Kasumi-1 (cell line): ENCODE results near the gene ANTXRL.
"Not testable (repeated sequence)": the region's sequence is repeated elsewhere in the genome, so short reads cannot be mapped to it uniquely, and the experiment has no call there.

ENCODE experiments used
- DNase-seq, 2 experiments: peaks; one replicate each; lab custom pipeline; 2025; lab: John Stamatoyannopoulos, UW

The ANTXRL gene

DNA sequence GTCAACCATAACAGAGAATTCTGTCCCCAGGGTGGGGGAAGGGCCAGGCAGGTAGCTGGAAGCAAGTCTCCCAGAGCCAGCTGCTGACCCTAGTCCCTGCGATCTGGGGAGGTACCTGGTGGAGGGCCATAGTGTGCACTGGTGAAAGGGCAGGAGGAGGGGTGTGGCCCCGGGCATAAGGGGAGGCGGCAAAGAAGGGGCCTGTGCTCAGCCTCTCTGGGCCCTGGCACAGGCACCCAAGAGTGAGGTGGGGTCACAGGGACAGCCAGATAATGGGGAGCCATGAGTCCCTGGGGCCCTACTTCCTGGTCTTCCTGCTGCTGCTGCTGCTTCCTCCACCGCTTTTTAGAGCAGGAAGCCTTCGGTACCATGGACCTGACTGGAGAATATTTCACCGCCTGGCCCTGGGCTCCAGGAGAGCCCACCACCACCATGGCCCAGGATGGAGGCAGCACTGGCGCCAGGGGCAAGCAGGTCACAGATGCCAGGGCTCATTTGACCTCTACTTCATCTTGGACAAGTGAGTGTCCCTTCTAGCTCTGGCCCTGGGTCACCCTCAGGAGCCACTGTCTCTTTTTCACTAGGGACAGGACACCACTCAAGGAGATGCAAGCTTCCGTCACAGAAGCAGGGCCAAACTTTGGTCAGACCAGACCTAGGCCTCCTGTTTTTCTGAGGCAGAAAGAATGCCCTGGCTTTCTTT is at the start of gene ANTXRL:
TSS of gene ANTXRL (plus strand) at position 7 of the 703 bp plus-strand sequence. CDS start at position 273, 266 bp downstream.
- no peak for DNase-seq

DNA sequence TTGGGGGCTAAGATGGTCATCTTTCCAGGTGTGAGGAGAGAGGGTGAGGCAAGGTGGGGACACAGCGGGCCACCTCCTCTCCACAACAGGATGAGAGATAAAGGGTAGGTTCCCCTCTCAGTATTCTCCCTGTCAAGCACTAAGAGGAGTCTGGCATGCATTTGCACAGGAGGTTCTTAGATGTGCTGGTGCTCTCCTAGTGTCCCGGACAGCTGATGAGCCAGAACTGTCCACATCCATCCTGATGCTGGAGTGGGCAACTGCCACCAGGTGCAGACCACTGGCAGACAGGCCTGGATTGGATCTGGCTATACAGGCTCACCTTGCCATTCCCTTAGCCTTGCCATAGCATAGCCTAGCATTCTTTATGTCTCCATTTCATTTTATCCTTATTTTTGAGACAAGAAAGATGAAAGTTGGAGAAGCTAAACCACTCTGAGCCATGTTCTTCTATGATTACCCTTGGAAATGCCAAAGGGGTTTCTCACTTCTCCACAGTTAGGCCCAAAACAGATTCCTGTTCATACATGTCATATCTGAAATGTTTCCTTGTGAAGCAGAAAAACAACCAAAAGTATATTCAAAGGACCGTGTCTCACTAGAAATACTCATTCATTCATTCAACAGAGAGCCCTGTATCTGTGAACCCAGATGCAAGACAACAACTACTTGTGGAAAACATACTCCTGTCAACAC is 48.8 kb upstream of the ANTXRL start:
- DNase-seq, result no peak

- no peak for DNase-seq
Observed at GRCh38 chr10:46239247-46239646, 47.5 kb upstream of the ANTXRL start.

- DNase-seq, result no peak
Observed at GRCh38 chr10:46239993-46240683, 46.7 kb upstream of the ANTXRL start.

- DNase-seq, result no peak
Observed at GRCh38 chr10:46240684-46241565, 45.9 kb upstream of the ANTXRL start.

DNA sequence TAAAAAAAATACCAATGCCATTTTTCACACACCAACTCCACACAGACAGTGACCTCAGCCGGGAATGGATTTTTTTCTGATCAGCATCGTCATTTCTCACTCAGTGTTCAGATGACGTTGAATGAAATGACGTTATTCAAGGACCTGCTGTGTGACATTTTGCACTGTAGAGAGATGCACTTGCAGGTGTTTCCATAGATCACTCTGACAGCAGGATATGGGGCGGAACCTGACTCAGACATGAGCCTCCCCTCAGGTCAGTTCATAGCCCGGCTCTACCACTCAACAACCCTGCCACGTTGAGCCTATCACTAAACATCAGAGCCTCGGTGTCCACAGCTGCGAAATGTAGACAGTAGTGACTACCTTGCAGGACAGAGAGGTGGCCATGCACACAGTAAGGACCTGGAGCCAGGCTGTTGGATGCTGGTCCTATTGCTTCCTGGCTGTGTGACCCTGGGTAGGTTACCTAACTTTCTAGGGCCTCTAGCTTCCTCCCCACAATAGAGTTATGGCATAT is 41.4 kb upstream of the ANTXRL start:
- no peak for DNase-seq

- not testable (repeated sequence) for DNase-seq
Observed at GRCh38 chr10:46246400-46247180, 40.2 kb upstream of the ANTXRL start.

GRCh38 chr10:46247181-46247475 is 39.7 kb upstream of the ANTXRL start:
- no peak for DNase-seq

DNA sequence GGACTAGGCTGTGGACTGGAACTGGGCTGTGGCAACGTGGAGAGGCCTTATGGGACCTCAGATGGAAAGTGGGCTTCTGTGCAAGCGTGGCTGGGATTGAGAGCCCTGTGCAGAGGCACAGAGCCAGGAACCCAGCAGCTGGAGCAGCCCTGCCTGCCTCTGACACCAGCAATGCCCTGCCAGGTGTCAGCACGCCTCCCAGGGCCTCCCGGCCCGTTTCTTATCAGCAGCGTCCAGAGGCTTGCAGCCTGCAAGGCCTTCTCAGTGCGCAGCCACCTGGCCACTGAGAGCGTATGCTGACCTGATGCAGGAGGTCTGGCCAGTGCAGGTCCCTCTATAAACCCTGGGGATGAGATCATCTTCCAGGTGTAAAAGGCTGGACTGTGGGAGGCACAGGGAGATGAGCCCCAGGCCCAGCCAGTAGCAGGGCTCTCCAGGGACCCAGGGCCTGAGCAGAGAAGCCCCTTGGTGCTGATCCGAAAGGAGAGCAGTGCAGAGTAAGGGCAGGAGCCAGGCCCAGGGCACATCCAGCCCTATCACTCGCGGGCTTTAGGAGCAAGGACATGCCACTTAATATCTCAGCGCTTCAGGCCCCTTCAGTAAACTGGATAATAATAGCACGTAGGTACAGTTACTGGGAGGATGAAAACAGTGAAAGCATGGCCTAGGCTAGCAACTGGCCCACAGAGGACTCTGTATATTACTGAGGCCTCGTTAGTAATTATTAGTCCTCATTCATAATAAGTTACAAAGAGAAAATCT is 38.8 kb upstream of the ANTXRL start:
- DNase-seq, result no peak

DNA sequence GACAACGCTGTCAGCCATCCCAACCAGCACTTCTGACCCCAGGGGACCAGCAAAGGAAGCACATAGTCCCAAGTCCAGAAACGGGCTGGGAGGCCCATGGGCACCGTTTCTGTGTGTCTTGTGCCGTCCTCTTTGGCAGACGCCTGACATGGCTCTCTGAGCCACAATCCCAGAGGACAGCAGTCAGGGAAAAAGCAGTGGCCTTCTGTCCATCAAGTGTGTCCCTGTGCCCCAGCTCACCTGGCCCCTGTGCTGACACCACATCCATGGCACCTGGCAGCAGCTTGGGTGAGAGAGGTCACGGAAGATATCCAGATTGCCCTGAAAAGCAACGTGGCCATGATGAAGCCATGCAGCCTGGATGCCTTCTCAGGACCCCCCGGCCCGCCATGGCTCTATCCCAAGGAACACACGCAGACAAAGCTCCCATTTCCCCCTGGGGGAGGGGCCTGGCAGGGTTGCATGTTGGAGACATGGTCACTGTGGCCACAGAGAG is 38.1 kb upstream of the ANTXRL start:
- no peak for DNase-seq

DNA sequence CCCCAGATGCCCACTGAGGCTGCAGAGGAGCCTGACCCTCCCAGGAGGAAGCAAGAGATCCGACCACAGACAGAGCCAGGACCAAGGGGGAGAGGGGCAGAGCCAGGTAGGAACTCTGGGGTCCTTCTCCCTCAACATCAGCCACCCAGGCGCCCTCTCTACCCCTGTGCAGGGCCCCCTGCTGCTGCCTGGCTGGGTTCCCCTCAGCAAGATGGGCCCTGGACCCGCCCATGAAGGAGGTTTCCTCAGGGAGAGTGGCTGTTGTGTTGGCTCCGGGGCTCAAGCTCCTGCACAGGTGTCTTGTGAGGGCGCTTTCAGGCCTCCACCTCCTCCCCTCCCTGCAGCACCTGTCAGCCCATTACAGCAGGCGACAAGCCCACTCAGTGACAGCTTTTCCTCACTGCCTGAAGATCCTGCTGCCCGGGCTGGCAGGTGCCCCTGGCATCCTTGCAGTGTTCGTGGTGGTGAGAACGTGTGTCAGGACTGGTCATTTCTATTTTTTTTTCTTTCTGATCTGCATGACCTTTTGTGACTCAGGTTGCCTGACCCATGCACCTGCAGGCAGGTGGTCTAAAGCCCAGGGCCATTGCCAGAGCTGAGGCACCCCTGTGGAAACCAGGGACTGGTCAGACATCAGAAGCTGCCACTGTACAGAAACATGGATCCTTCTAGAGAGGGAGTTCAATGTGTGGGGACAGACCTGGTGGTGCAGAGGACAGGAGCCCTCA is 37.0 kb upstream of the ANTXRL start:
- not testable (repeated sequence) for DNase-seq

- DNase-seq, result no peak
Observed at GRCh38 chr10:46250481-46250880, 36.3 kb upstream of the ANTXRL start.

GRCh38 chr10:46250898-46251856 is 35.6 kb upstream of the ANTXRL start:
- DNase-seq, result no peak

GRCh38 chr10:46251857-46252847 is 34.6 kb upstream of the ANTXRL start:
- no peak for DNase-seq

DNA sequence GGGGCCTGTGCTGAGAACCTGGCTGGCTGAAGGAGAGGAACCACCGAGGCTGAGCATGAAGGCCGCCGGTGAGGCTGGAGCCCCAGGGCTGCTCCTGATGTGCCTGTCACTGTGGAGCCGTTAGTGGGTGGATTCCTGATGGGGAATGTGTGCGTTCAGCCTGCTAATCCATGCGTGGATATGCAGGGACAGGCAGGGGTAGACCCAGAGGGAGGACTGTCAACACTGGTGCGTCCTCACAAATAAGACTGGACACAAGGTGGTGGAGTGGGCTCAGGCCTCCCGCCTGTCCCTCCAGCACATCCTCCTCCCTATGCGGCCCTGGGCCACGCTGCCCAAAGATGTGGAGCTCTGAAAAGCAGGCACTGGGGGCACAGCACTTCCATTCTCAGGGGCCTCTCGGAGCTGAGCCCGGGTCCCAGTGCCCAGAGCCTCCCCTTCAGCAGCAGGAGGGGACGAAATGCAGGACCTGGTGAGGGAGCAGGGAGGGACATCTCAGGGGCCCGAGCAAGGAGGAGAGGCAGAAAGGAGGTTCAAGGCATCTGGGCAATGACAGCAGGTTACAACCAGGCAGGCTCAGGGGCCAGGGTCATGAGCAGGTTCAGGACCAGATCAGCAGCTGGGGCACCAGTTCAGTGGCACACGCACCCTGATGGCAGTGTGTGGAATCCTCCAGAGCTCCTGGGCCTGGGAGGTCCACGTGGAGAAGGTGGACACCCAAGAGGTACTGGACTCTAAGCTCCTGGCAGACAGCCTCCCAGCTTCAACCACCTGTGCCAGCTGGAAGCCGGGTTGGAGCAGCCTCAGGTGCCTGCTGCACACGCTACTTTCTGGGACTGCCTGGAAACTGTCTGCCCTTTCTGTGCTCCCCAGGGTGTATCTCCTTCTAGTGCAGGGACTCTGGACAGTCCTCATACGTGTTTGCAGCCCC is 33.5 kb upstream of the ANTXRL start:
- no peak for DNase-seq

GRCh38 chr10:46254007-46254383 is 32.8 kb upstream of the ANTXRL start:
- DNase-seq, result no peak
